HG02642 (cell line): Measurements from ENCODE around the gene GRK3.
"Not testable (repeated sequence)": the region's sequence is repeated elsewhere in the genome, so short reads cannot be mapped to it uniquely, and the experiment has no call there.

ENCODE experiments used
- ATAC-seq: cut with Tn5 transposase; IDR thresholded peaks from one replicate; pipeline ENCODE4 v1.9.1; 2021; ENCODE audit warnings: mild to moderate bottlenecking; ENCODE audit not compliant: unreplicated experiment, poor library complexity

The GRK3 gene

GRCh38 chr22:25623310-25623734, 58.8 kb downstream of the GRK3 start:
- ATAC-seq: peak; percentile 56

GRCh38 chr22:25623851-25624250, 59.4 kb downstream of the GRK3 start:
- ATAC-seq: no peak

DNA sequence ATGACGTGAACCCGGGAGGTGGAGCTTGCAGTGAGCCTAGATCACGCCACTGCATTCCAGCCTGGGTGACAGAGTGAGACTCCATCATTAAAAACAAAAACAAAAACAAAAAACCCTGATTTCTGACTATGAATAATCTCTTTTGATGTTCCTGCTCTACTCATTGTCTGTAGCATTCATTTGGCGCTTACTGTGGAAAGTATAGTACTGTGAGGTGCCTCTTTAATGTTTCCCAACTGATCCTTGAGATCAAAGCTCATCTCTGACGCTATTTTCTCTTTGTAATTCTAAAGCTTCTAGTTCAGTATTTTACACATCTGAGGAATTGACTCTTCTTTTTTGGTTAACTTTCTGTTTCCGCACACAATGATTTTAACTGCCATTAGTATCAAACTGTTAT, 60.0 kb downstream of the GRK3 start:
- no peak for ATAC-seq

- ATAC-seq: not testable (repeated sequence)
Observed at GRCh38 chr22:25625747-25626623, 61.5 kb downstream of the GRK3 start.

GRCh38 chr22:25626624-25626990, 62.1 kb downstream of the GRK3 start:
- ATAC-seq: no peak

DNA sequence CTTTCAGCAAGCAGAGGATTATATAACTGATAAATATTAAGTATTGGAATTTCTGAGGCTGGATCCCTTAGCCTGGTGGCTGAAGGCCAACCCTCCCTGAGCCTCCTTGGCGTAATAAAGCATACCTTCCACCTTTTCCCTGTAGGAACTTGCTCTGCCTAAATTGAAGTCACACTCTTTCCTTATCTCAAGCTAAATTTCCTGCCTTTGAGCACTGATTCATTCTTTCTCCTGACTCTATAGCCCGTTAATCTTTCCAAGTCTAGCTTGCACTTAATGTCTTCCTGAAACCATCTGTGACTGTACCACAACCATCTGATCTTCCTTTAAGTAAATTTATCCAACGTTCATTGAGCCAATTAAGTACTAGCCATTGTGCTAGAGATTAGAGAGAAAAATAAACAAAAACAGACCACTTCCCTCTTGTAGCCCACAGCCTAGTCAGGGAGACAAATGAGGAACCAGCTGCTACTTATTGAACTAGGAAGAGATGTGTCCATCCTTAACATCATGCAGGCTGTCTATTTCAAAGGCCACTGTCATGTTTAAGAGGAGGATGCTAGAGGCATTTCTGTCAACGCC, 62.9 kb downstream of the GRK3 start:
- no peak for ATAC-seq

- no peak for ATAC-seq
Observed at GRCh38 chr22:25628494-25628893, 64.0 kb downstream of the GRK3 start.

DNA sequence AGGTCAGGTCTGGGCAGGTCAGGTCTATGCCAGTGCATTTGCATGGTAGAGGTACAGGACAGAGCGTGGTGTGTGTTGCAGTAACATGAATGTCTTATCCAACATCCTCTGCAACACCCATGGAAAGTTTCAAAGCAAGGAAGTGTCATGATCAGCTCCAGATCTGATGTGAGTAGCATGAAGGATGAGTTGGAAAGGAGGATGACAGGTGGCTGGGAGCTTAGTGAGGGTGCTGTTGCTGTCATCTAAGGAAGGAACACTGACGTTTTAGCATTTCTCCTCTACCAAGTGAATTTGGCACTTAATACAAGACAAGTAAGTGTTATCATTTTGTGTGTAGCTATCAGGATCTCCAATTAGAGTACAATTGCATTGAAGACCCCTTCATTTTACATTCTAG, 65.1 kb downstream of the GRK3 start:
- ATAC-seq: no peak

DNA sequence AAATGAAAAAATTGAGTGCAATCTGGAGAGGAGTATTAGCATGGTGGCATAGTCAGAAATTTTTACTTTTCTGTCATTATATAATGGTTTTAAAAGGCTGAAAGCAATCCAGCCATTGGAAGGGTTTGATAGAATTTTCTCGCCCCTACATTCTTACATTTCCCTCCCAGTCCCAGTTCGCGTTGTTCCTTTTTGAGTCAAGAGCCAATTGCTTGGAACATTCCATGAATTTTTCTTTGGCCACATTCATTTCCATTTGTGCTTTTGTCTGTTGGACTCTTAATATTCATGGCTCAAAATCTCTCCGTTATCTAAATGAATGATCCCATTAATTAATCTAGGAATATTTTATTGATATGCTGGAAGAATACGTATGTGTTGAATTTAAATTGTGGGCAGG, 66.0 kb downstream of the GRK3 start:
- no peak for ATAC-seq

- ATAC-seq: no peak
Observed at GRCh38 chr22:25636323-25636722, 71.8 kb downstream of the GRK3 start.

- no peak for ATAC-seq
Observed at GRCh38 chr22:25637032-25637431, 72.6 kb downstream of the GRK3 start.

DNA sequence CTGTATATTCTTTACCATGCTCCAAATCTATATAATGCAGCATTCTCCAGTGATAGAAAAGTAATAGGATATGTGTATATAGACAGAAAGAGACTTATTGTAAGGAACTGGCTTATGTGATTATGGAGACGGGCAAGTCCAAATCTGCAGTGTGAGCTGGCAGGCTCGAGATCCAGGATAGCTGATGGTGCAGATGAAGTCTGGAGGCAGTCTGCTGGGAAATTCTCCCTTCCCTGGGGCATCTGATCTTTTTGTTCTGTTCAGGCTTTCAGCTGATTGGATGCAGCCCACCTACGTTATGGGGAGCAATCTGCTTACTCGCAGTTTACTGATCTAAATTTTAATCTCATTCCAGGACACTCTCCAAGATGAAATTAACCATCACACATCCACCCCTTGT, 73.2 kb downstream of the GRK3 start:
- no peak for ATAC-seq

DNA sequence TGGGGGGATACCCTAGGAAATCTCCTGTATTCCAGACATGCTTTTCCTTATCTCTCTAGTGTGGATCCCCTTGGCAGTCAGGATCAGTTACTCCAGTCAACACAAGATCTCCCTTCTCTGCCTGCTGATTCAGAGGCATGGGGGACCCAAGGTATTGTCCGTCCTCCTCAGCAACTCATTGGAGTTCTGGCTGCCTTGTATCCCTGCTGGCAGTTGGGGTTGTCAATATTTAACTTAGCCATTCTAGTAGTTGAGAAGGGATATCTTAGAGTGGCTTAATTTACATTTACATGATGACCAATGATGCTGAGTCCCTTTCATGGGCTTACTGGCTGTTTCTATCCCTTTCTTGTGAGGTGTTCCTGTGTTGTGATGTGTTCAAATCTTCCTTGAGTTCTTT, 74.2 kb downstream of the GRK3 start:
- no peak for ATAC-seq

DNA sequence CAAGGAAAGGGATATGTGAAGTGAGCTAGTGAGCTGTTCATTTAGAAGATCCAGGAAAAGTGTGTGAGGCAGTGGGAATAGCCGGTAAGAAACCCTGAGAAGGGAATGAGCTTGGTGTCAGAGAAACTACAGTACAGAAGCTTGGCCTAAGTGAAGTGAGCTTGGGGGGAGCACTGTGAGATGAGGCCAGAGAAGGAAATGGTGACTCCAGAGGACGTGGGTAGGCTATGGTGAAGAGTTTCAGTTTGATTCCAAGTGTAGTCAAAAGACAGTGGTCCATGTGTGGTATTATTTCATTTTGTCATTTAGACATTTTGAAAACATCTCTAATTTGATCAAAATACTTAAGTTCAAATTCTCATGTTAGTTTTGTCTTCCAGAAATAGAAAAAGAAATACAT, 77.2 kb downstream of the GRK3 start:
- ATAC-seq: no peak

- ATAC-seq: no peak
Observed at GRCh38 chr22:25643232-25644000, 78.9 kb downstream of the GRK3 start.

DNA sequence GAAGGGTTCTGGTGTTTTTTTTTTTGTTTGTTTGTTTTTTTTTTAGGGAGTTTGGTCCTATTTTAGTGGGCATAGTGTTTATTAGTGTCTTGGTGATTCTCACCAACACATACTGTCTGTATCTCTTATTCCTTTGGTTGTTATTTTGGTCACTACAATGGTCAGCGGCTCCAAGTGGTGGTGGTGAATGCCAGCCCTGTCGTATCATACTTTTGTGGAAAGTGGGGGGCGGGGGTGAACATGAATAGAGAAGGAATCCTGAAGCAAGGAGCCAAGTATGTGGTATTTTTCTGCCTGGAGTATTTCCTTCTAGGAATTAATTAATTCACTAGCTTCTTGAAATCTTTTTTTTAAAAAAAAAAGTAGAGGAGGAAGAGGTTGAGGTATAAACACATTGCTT, 79.6 kb downstream of the GRK3 start:
- no peak for ATAC-seq

DNA sequence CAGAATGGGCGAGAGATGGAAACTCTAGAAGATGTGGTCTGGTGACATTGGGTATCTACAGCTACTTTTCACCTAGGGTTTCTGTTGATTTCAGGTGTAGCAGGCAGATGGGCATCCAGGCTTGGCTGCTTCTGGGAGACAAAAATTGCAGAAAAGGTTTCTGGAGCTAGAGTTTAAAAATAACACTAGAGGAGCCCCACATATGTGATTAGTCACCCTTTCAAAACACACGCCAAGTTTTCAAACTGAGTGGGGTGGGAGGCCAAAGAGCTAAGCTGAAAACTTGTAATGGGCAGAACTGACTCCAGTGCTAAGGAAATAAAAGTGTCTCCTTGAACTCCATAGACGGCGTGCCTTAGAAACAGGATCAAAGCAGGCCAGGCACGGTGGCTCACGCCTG, 80.8 kb downstream of the GRK3 start:
- no peak for ATAC-seq

DNA sequence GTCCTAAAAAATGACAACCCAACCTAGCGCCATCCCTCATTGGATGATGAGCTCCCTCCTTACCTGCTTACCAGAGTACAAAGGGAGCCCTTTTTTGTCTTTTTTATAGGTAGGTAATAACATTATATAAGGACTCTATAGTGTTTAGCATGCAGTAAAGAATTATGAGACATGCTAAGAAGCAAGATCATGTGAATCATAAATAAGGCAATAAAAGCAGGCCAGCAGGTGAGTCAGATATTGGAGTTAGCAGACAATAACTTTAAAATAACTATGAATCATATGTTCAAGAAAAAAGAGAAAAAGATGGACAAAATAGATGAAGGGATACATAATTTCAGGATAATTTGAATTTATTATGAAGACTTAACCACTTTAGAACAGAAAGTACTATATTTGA, 81.5 kb downstream of the GRK3 start:
- ATAC-seq: no peak

GRCh38 chr22:25650833-25651232, 86.4 kb downstream of the GRK3 start:
- ATAC-seq: no peak

DNA sequence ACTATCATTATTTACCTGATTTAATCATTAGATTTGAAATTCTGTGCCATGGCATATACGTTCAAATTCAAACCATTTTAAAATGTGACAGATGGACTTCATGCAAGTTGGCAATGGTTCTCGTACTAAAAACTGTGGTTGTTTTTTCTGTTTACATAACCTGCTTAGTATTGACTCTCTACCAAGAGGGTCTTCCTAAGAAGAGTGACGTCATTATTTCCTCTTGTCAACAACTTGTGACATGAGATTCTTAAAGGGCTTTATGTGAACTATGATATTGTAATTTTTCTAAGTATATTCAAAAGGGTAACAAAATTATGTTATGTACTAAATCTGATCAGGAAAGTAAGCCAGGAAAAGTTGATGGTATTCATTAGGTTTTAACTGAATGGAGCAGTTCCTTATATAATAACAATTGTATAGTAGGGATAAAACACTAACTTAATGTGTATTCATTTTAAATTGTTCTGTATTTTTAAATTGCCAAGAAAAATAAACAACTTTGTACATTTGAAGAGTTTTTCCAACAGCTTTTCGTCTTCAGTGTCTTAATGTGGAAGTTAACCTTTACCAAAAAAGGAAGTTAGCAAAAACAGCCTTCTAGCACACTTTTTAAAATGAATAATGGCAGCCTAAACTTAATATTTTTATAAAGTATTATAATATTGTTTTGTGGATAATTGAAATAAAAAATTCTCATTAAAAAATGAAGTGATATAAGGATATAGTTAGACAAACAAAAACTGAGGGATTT, 87.0 kb downstream of the GRK3 start:
- ATAC-seq: no peak

- no peak for ATAC-seq
Observed at GRCh38 chr22:25654676-25655075, 90.2 kb downstream of the GRK3 start.
